ENCODE results near the gene HAUS6.
"Not testable (repeated sequence)": the region's sequence is repeated elsewhere in the genome, so short reads cannot be mapped to it uniquely, and the experiment has no call there.

Gene HAUS6

GRCh38 chr9:19116107-19116790, 13.5 kb upstream of the HAUS6 start:
- peak; percentile 53 for DNase-seq (ENCODE audit: low read depth)

DNA sequence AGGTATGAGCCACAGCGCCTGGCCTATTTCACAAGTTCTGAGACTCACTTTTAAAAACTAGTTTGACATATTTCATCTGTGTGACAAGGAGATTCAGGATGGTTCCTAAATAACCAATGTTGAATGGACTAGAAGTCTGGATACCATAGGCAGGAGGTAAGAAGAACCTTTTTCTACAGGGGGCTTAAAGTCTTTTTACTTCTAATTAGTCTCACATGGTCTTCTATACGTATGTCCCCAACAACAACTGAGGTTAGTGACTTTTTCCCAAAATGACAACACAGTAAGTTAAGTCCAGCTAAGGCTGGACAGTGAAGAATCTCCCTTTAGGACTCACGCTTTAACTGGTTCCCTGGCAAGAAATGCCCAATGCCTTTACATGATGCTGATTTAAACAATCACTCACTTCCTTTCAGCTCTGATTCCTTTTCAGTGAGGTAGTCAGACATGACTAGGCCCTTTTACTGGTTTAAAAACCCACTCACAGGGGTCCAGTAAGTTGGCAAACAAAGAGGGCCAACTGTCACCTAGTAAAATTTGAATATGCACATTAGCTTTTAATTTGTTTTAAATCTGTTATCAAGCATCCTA, 12.1 kb upstream of the HAUS6 start:
- no peak for DNase-seq (ENCODE audit: low read depth)

DNA sequence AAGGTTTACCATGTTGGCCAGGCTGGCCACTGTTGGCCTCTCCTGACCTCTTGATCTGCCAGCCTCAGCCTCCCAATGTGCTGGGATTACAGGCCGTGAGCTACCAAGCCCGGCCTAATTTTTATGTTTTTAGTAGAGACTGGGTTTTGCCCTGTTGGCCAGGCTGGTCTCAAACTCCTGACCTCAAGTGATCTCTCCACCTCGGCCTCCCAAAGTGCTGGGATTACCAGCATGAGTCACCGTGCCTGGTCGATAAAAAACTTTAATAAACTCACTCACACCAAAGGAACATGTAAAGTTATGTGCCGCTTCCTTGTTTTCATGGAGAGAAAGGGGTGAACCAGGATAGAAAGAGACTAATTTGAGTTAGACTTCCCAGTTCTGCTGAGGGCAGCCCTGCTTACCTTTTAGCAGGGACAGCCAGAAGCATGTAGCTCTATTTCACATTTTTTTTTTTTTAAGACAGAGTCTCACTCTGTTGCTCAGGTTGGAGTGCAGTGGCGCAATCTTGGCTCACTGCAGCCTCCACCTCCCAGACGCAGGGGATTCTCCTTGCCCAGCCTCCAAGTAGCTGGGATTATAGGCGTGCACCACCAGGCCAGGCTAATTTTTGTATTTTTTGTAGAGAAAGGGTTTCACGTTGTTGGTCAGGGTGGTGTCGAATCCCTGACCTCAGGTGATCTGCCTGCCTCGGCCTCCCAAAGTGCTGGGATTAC, 11.4 kb upstream of the HAUS6 start:
- no peak for DNase-seq (ENCODE audit: low read depth)

GRCh38 chr9:19113064-19113611, 10.4 kb upstream of the HAUS6 start:
- not testable (repeated sequence) for DNase-seq (ENCODE audit: low read depth)

DNA sequence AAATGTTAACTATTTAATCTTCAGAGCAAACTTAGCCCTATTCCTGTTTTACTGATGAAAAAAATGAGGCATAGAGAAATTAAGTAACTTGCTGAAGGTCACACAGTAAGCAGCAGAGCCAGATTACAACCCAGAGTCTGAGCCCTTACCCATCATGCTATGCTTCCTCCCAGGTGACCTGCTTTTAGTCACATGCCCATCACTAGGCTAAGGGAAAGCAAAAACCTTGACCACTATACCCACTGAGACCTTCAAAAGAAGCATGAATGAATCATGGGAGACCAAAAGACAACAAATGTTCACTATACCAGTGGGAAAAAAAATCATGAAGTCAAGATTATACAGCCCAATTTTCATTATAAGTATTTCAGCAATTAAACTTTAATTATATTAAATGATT, 5.3 kb upstream of the HAUS6 start:
- no peak for DNase-seq (ENCODE audit: low read depth)

GRCh38 chr9:19104515-19105282, 2.0 kb upstream of the HAUS6 start:
- DNase-seq (ENCODE audit: low read depth) = no peak

- no peak for DNase-seq (ENCODE audit: low read depth)
Observed at GRCh38 chr9:19102181-19102630, 498 bp downstream of the HAUS6 start.

DNA sequence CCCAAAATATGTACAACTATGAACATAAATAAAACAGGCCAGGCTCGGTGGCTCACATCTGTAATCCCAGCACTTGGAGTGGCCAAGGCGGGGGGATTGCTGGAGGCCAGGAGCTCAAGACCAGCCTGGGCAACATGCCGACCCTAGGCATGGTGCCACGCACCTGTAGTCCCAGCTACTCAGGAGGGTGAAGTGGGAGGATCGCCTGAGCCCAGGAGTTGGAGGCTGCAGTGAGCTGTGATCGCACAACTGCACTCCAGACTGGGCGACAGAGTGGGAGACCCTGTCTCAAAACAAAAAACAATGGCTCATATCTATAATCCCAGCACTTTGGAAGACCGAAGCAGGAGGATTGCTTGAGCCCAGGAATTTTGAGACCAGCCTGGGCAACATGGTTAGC, 1.5 kb downstream of the HAUS6 start:
- no peak for DNase-seq (ENCODE audit: low read depth)

DNA sequence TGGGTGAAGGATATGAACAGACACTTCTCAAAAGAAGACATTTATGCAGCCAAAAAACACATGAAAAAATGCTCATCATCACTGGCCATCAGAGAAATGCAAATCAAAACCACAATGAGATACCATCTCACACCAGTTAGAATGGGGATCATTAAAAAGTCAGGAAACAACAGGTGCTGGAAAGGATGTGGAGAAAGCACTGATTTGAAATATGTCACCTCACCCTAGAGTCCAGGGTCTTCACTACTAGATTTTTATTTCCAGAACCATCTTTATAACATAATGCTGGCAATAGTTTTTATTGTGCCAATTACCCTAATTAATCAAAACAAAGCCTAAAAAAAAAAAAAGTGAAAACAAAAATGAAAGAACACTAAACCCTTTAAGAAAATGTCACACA, 5.3 kb downstream of the HAUS6 start:
- not testable (repeated sequence) for DNase-seq (ENCODE audit: low read depth)

- no peak for DNase-seq (ENCODE audit: low read depth)
Observed at GRCh38 chr9:19087106-19088000, 15.4 kb downstream of the HAUS6 start.

DNA sequence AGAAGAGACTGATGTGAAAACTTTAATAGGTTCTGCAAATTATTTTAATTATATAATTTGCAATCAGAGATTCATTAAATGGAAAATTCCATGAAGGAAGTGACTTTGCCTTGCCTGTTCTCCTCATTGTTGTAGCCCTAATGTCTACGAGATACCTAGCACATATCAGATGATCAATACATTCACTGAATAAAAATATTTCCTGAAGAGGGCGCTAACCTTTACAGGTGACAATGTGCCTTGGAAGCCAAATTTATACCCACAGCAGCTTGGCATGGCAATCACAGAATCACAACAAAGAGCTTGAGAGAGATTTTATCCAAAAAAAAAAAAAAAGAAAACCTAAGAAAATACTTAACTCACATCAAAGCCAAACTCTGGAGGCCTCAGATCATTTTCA, 17.4 kb downstream of the HAUS6 start:
- DNase-seq (ENCODE audit: low read depth) = no peak

GRCh38 chr9:19074836-19075235, 27.9 kb downstream of the HAUS6 start:
- DNase-seq (ENCODE audit: low read depth) = no peak

DNA sequence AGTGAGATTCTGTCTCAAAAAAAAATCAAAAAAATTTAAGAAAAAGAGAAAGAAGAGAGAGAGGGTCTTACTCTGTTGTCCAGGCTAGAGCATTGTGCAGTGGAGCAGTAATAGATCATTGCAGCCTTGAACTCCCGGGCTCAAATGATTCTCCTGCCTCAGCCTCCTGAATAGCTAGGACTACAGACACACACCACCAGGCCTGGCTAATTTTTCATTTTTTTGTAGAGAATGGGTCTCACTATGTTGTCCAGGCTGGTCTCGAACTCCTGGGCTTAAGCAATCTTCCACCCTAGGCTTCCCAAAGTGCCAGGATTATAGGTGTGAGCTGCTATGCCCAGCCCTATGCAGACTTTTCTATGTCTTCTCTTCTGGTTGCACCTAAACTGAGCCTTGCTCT, 28.5 kb downstream of the HAUS6 start:
- no peak for DNase-seq (ENCODE audit: low read depth)

DNA sequence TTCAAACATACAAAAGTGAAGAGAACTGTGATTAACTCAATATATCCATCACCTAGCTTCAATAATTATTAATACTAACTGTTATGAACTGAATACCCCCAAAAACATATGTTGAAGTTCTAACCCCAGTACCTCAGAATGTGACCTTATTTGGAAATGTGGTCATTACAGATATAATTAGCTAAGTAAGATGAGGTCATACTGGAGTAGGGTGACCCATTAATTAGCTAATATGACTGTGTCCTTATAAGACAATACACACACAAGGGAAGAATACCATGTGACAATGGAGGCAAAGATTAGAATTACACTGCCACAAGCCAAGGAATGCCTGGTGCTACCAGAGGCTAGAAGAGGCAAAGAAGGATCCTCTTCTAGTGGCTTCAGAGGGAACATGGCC, 45.7 kb downstream of the HAUS6 start:
- no peak for DNase-seq (ENCODE audit: low read depth)

- no peak for DNase-seq (ENCODE audit: low read depth)
Observed at GRCh38 chr9:19050637-19051591, 51.8 kb downstream of the HAUS6 start.

DNA sequence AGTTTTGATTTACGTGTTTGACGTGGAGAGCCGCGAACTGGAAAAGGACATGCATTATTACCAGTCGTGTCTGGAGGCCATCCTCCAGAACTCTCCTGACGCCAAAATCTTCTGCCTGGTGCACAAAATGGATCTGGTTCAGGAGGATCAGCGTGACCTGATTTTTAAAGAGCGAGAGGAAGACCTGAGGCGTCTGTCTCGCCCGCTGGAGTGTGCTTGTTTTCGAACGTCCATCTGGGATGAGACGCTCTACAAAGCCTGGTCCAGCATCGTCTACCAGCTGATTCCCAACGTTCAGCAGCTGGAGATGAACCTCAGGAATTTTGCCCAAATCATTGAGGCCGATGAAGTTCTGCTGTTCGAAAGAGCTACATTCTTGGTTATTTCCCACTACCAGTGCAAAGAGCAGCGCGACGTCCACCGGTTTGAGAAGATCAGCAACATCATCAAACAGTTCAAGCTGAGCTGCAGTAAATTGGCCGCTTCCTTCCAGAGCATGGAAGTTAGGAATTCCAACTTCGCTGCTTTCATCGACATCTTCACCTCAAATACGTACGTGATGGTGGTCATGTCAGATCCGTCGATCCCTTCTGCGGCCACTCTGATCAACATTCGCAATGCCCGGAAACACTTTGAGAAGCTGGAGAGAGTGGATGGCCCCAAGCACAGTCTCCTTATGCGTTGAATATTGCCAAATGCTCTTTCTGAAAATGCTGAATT, 52.6 kb downstream of the HAUS6 start:
- DNase-seq (ENCODE audit: low read depth) = peak; percentile 8

DNA sequence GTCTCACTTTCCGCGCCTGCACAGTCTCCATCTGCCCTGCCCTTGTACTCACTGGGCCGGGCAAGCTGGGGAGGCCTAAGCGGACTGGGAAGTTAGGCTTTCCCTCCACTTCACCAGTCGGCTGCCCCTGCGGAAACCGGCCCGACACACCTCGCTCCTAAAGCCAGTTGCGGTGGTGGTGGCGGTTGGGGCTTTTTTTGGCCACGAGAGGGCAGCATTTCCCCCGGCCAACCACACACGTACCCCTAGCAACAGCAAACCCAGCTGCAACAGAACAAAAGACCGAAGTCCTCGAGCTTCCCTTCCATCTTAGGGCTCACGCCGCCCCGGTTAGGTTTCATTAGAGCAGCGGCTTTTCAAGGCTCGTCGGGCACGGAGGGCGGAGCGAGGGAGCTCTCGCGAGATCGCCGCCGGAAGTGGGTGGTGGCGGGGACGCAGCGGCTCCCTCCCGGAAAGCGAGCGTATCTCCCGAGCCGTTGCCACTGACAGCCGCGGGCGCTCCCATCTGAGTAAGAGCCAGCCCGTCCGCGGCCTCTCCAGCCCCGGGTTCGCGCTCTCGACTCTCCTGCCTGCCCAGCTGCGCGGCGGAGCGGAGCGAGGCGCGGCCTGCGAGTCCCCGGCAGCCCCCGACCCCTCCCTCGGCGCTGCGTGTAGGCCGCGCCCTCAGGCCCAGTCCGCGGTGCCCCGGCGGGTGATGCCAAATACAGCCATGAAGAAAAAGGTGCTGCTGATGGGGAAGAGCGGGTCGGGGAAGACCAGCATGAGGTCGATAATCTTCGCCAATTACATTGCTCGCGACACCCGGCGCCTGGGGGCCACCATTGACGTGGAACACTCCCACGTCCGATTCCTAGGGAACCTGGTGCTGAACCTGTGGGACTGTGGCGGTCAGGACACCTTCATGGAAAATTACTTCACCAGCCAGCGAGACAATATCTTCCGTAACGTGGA, 53.5 kb downstream of the HAUS6 start, which contains the start of gene RRAGA:
Gene RRAGA, plus strand, starts transcription at position 462 of the 951 bp plus-strand sequence. Its CDS starts 233 bp downstream, at position 695.
- peak; percentile 80 for DNase-seq (ENCODE audit: low read depth)

DNA sequence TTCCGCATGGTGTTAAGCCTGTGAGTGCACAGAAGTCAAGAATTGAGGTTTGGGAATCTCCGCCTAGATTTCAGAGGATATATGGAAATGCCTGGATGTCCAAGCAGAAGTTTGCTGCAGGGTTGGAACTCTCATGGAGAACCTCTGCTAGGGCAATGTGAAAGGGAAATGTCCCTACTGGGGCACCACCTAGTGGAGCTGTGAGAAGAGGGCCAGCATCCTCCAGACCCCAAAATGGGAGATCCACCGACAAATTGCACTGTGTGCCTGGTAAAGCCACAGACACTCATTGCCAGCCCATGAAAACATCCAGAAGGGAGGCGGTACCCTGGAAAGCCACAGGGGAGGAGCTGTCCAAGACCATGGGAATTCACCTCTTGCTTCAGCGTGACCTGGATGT, 66.1 kb downstream of the HAUS6 start:
- no peak for DNase-seq (ENCODE audit: low read depth)

Data from GM04503 (cell line).